Immature natural killer cell (primary cell): Measurements from ENCODE around the gene OR10K1. TPM values are rescaled to one million over a fixed set of nuclear protein-coding genes. Genes with fewer than 3 reads are reported as not detected.
"Not testable (repeated sequence)": the region's sequence is repeated elsewhere in the genome, so short reads cannot be mapped to it uniquely, and the experiment has no call there.

Experiments
- DNase-seq, 3 donors: peaks; one replicate each; pipeline ENCODE4 v3.0.0; 2022; ENCODE audit warnings: mixed read lengths in 1 of 3
- H3K27ac Mint-ChIP-seq, 6 donors: one replicate each; pipeline ENCODE4 v1.8.0; 2020; ENCODE audit warnings: mixed read lengths in 6 of 6, mild to moderate bottlenecking in 5 of 6, inconsistent platforms in 4 of 6, moderate library complexity in 3 of 6
- H3K27me3 Mint-ChIP-seq, 3 donors: one replicate each; pipeline ENCODE4 v1.8.0; 2020 to 2021; ENCODE audit warnings: low read depth in 3 of 3, mild to moderate bottlenecking in 3 of 3, mixed read lengths in 3 of 3, moderate library complexity in 3 of 3, inconsistent platforms in 1 of 3
- H3K36me3 Mint-ChIP-seq, 3 donors: one replicate each; pipeline ENCODE4 v1.8.0; 2020; ENCODE audit warnings: mixed read lengths in 3 of 3, inconsistent platforms in 2 of 3, mild to moderate bottlenecking in 2 of 3
- H3K4me1 Mint-ChIP-seq, 2 donors: one replicate each; pipeline ENCODE4 v1.8.0; 2020; ENCODE audit warnings: inconsistent platforms in 2 of 2, mild to moderate bottlenecking in 2 of 2, mixed read lengths in 2 of 2, moderate library complexity in 1 of 2
- H3K4me3 Mint-ChIP-seq, 5 donors: one replicate each; pipeline ENCODE4 v1.8.0; 2020; ENCODE audit warnings: mild to moderate bottlenecking in 5 of 5, mixed read lengths in 5 of 5, inconsistent platforms in 3 of 5, moderate library complexity in 3 of 5
- H3K9me3 Mint-ChIP-seq, 6 donors: one replicate each; pipeline ENCODE4 v1.8.0; 2020; ENCODE audit warnings: mild to moderate bottlenecking in 6 of 6, mixed read lengths in 6 of 6, inconsistent platforms in 4 of 6, moderate library complexity in 3 of 6
- polyA plus RNA-seq, 3 donors: library from polyadenylated mRNA; unstranded; fragments of 300-500 nt; fragmentation: Illumina TruSeq; gene quantifications; one replicate each; pipeline ENCODE4 v1.2.3, GENCODE V29; 2021

OR10K1 gene, protein sequence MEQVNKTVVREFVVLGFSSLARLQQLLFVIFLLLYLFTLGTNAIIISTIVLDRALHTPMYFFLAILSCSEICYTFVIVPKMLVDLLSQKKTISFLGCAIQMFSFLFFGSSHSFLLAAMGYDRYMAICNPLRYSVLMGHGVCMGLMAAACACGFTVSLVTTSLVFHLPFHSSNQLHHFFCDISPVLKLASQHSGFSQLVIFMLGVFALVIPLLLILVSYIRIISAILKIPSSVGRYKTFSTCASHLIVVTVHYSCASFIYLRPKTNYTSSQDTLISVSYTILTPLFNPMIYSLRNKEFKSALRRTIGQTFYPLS
- polyA plus RNA-seq = not detected

DNA sequence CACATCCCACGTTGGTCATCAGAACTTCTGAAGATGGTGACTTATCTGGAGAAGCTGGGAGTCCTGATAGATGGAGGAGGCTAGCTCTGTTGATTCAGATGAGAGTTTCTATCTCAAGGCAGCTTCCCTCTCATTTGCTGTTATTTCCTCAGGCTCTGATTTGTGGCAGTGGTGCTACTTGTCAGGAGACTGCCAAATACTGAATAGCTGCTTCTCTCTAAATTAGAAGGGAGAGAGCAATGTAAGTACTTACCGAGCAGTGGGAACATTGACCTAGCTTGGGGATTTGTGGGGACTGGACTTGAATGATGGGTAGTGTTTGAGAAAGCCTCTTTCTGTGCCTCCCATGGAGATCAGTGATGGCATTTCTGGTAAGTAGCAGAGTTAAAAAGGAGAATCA lies at the start of gene OR10K1:
Gene OR10K1 (plus strand): TSS at position 301 of the 400 bp plus-strand sequence. CDS start 3,728 bp downstream, outside the sequence.
- Mint-ChIP-seq H3K9me3 (peaks cover 0 to 2% (median 0%) of the 10 kb centered on the region in 6 donors), H3K4me1 (no peaks in the 10 kb centered on the region), H3K36me3 (no peaks in the 10 kb centered on the region), H3K27ac (no peak within 1 kb of the TSS), H3K27me3 (peaks cover 2 to 12% (median 4%) of the 10 kb centered on the region in 3 donors), H3K4me3 (no peak within 1 kb of the TSS)
- no peak for DNase-seq

DNA sequence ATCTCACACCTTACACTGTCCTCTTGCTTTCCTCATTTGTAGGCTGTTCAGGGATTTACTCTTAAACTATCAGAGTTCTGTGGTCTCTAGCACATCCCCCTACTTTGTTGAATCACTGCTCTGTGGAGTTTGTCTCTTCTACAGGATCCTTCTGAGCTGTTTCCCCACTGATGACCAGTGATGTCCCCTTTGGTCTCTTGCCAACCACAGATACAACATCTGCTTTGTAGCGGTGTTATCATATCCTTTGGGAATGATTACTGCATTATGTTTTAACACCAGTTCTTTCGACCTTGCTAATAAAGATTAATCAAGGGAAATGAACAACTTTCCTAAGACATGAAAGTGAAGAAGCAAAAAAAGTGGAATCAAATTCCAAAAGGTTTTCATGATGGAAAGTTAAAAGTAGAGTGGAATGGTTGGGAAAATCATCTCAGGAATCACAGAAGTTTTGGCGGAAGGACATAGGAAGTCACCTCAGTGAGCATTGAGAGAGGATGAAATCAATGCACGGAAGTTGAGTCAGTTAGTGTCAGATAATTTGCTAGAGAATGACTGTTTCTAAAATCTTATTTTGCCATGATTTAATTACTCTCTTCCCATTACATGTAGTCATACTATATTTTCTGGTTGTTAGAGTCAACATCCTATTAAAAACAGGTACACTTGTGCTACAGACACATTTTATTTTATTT lies 46.8 kb upstream of the OR10K1 start:
- DNase-seq = no peak
- Mint-ChIP-seq H3K9me3 (no peaks in the 10 kb centered on the region), H3K4me1 (no peaks in the 10 kb centered on the region), H3K27ac (no peak overlapping the region), H3K36me3 (no peaks in the 10 kb centered on the region), H3K27me3 (peaks cover 0 to 14% (median 8%) of the 10 kb centered on the region in 3 donors), H3K4me3 (no peak overlapping the region)

DNA sequence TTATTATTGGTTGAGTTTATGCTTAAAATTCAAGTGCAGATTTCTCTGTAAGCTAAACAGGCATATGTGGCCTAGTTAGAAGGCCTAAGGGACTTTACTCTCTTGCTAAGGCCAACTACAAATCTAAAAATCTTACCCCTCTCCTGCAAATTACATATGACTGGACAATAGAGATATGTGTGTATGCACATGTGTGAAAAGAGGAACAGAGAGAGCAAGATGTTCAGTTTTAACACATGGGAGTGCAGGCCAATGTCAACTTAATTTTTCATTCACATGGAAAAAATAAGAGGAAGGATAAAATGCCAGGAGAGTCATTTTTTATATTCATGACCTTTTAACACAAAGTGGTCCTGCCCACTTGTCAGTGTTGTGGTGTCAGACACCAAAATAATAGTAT lies 44.0 kb upstream of the OR10K1 start:
- no peaks in the 10 kb centered on the region for H3K36me3 Mint-ChIP-seq
- no peak for DNase-seq

DNA sequence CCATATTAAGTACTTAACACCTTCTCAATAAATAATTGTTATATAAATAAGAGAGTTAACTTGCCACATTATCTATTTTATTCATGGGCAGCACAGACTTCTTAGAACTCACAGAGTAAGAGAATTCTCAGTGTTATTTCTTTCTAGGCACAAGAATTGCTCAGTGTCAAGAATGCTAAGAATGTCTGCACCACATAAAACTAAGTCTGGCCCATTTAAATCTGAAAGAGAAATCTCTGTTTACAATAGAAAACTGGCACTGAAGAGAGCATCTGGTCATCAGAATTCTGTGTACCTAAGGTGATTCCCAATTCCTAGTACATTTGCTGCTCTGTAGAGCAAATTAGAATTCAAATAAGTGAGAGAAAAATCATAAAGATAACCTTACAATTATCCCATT lies 39.4 kb upstream of the OR10K1 start:
- Mint-ChIP-seq H3K27me3 (peaks cover 4 to 13% (median 5%) of the 10 kb centered on the region in 3 donors), H3K27ac (no peak overlapping the region), H3K4me3 (no peak overlapping the region), H3K36me3 (no peaks in the 10 kb centered on the region), H3K9me3 (no peaks in the 10 kb centered on the region), H3K4me1 (no peaks in the 10 kb centered on the region)
- no peak for DNase-seq

More for the DNA sequence above, 44.0 kb upstream of the OR10K1 start:
- H3K27me3 Mint-ChIP-seq = peaks cover 4 to 18% (median 8%) of the 10 kb centered on the region in 3 donors
- H3K9me3 Mint-ChIP-seq = no peaks in the 10 kb centered on the region
- no peaks in the 10 kb centered on the region for H3K4me1 Mint-ChIP-seq
- H3K4me3 Mint-ChIP-seq = no peak overlapping the region
- H3K27ac Mint-ChIP-seq = no peak overlapping the region

DNA sequence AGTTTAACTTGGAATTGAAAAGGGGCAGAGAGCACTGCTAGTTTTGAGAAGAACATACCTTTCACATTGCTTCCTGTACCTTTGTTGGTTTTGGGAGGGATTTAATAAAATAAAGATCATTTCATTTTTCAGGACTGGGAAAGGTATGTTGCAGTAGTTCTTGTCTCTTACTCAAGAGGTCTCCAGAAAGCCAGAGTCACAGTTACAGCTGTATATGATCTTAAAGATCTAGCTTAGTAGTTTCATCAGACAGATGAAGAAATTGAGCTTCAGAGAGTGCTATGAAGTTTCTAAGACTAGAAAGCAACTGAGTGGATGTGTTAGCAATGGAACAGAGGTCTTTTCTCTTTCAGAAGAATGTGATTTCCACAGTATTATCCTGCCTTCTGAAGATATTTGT lies 36.6 kb upstream of the OR10K1 start:
- peaks cover 9 to 23% (median 12%) of the 10 kb centered on the region in 3 donors for H3K27me3 Mint-ChIP-seq
- DNase-seq = no peak
- H3K4me3 Mint-ChIP-seq = no peak overlapping the region
- H3K27ac Mint-ChIP-seq = no peak overlapping the region
- no peaks in the 10 kb centered on the region for H3K36me3 Mint-ChIP-seq
- H3K4me1 Mint-ChIP-seq = no peaks in the 10 kb centered on the region
- H3K9me3 Mint-ChIP-seq = peaks cover 5 to 15% (median 9%) of the 10 kb centered on the region in 6 donors

DNA sequence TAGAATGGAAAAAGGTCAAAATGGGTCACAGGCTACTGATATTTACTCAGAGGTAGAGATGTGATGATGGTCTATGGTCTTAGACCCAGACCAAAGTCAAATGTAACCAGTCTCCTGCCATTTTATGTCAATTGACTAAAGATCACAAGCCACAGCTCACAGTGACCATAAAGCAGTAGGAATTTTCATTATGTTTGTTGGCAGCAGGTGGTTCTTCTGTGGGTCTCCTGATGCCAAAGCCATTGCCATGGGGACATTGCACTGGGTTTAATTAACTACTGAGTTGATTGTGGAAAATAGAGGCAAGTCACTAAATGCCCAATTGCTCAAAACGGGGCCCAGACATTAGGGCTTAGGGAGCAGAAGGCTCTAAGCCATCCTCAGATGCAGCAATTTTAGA lies 35.5 kb upstream of the OR10K1 start, which contains the start of gene OR10K2:
Gene OR10K2 (minus strand): TSS at position 101 of the 400 bp plus-strand sequence. CDS start 5,371 bp downstream, outside the sequence.
- peaks cover 5 to 16% (median 10%) of the 10 kb centered on the region in 6 donors for H3K9me3 Mint-ChIP-seq
- no peaks in the 10 kb centered on the region for H3K4me1 Mint-ChIP-seq
- DNase-seq = no peak
- no peak within 1 kb of the TSS for H3K27ac Mint-ChIP-seq
- no peak within 1 kb of the TSS for H3K4me3 Mint-ChIP-seq
- H3K27me3 Mint-ChIP-seq = peaks cover 5 to 27% (median 12%) of the 10 kb centered on the region in 3 donors
- no peaks in the 10 kb centered on the region for H3K36me3 Mint-ChIP-seq

DNA sequence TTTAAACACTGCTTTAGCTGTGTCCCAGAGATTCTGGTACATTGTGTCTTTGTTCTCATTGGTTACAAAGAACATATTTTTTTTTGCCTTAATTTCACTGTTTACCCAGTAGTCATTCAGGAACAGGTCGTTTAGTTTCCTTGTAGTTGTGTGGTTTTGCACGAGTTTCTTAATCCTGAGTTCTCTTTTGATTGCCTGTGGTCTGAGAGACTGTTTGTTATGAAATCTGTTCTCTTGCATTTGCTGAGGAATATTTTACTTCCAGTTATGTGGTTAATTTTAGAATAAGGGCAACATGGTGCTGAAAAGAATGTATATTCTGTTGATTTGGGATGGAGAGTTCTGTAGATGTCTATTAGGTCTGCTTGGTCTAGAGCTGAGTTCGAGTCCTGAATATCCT lies 31.5 kb upstream of the OR10K1 start:
- peaks cover 15 to 34% (median 17%) of the 10 kb centered on the region in 3 donors for H3K27me3 Mint-ChIP-seq
- not testable (repeated sequence) for H3K4me1 Mint-ChIP-seq, H3K4me3 Mint-ChIP-seq, H3K27ac Mint-ChIP-seq, H3K36me3 Mint-ChIP-seq, DNase-seq
- peaks cover 8 to 23% (median 11%) of the 10 kb centered on the region in 6 donors for H3K9me3 Mint-ChIP-seq

DNA sequence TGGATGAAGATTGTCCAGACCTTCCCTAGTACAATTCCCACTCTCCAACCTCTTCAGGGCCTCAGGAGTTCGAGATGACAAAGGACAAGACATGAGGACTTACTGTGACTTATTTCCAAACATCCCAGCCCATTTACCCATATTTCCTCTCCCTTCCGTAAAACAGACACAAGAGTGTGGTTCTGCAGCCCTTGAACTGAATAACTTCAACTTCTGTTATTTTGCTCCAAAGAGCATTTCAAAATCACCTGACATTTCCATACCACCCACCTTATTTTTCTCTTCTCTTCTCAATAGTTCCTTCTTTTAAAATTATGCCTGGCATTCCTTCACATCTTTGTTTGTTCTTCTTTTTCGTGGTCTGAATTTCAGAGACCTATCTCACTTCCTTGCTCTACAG lies 26.9 kb upstream of the OR10K1 start:
- no peak overlapping the region for H3K27ac Mint-ChIP-seq
- H3K4me1 Mint-ChIP-seq = no peaks in the 10 kb centered on the region
- H3K27me3 Mint-ChIP-seq = peaks cover 10 to 31% (median 17%) of the 10 kb centered on the region in 3 donors
- H3K36me3 Mint-ChIP-seq = no peaks in the 10 kb centered on the region
- no peak overlapping the region for H3K4me3 Mint-ChIP-seq
- no peak for DNase-seq
- H3K9me3 Mint-ChIP-seq = peaks cover 0 to 11% (median 2%) of the 10 kb centered on the region in 6 donors

DNA sequence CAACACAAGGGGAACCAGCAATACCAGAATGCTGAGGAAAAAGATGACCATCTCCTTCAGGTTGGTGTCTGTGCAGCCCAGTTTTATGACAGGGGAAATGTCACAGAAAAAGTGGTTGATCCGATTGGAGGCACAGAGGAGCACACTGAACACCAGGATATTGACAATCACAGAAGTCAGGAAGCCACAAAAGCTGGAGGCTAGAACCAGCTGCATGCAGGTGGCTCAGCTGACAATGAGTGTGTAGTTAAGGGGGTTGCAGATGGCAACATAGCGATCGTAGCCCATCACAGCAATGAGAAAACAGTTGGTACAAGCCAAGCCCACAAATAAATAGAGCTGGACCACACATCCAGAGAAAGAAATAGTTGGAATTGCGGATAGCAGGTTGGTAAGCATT lies 16.3 kb upstream of the OR10K1 start:
- DNase-seq = no peak
- no peaks in the 10 kb centered on the region for H3K4me1 Mint-ChIP-seq
- no peak overlapping the region for H3K4me3 Mint-ChIP-seq
- no peaks in the 10 kb centered on the region for H3K36me3 Mint-ChIP-seq
- no peak overlapping the region for H3K27ac Mint-ChIP-seq
- H3K27me3 Mint-ChIP-seq = peaks cover 5 to 15% (median 6%) of the 10 kb centered on the region in 3 donors
- no peaks in the 10 kb centered on the region for H3K9me3 Mint-ChIP-seq

DNA sequence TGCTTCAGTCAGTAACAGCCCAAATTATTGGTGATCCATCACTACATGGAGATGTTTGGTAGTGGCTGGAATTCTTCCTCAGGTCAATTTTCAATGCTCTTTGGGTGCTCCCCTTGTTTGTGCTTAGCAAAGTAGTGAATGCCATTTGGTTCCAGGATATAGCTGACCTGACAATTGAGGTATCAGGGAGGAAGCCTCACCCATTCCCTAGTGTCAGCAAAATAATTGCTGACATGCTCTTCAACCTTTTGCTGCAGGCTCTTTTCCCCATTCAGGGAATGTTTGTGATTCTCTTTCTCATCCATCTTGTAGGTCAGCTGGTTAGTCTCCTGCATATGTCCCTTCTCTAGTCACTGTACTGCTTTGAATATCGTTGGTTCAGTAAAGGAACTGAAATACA lies 7.1 kb upstream of the OR10K1 start:
- Mint-ChIP-seq H3K9me3 (peaks cover 0 to 11% (median 6%) of the 10 kb centered on the region in 6 donors), H3K27me3 (peaks cover 1 to 35% (median 2%) of the 10 kb centered on the region in 3 donors), H3K4me1 (no peaks in the 10 kb centered on the region)

DNA sequence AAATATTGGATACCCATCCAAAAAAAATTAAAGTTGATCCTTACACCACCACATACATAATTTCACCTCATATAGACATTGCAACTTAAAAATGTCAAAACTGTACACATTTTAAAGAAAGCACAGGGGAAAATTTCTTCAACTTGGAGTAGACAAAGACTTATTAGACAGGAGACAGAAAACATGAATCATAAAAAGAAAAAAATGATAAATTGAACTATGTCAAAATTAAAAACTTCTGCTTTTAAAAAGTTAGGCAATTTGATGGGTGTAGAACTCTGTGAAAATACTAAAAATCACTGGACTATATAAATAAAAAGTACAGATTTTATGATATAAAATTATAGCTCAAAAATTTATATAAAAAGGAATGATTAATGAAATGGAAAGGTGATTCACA lies 4.4 kb upstream of the OR10K1 start:
- Mint-ChIP-seq H3K4me1 (no peaks in the 10 kb centered on the region), H3K36me3 (no peaks in the 10 kb centered on the region), H3K9me3 (peaks cover 0 to 7% (median 1%) of the 10 kb centered on the region in 6 donors), H3K4me3 (no peak overlapping the region), H3K27ac (no peak overlapping the region), H3K27me3 (peaks cover 1 to 38% (median 2%) of the 10 kb centered on the region in 3 donors)
- DNase-seq = no peak

More for the DNA sequence above, 7.1 kb upstream of the OR10K1 start:
- no peak for DNase-seq
- H3K27ac Mint-ChIP-seq = no peak overlapping the region
- H3K4me3 Mint-ChIP-seq = no peak overlapping the region
- no peaks in the 10 kb centered on the region for H3K36me3 Mint-ChIP-seq

DNA sequence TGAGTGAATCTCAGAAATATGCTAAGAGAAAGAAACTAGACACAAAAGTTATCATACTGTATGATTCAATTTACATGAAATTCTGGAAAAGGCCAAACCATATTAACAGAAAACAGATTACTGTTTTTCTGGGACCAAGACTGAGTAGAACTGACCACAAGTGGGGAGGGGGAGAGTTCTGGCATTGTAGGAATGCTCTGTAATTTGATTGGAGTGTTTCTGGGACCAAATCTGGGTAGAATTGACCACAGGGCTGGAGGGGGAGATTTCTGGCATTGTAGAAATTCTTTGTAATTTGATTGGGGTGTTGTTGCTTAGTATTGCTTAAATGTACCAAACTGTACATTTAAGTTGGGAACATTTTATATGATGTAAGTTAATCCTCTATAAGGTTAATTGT lies 3.4 kb upstream of the OR10K1 start:
- H3K36me3 Mint-ChIP-seq = no peaks in the 10 kb centered on the region
- H3K4me3 Mint-ChIP-seq = no peak overlapping the region
- no peaks in the 10 kb centered on the region for H3K4me1 Mint-ChIP-seq
- H3K9me3 Mint-ChIP-seq = peaks cover 0 to 3% (median 0%) of the 10 kb centered on the region in 6 donors
- DNase-seq = no peak
- H3K27me3 Mint-ChIP-seq = peaks cover 1 to 33% (median 2%) of the 10 kb centered on the region in 3 donors
- H3K27ac Mint-ChIP-seq = no peak overlapping the region

DNA sequence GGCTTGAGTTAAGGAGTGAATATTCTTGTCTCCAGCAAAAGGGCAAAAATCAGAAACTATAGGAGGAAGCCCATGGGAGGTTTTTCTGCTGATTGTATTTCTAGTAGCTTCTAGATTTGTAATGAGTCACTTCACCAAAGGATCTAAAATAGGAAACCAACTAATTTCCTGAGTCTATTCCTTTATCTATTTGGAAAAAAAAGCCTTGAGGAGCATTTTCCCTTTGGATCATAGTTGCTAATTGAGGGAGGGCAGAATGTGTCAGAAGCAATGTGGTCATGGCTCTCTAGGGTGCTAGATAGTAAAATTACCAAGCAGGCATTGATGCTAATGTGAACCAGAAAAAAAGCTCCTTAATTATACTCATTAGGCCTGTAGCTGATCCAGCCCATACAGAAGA lies 10.3 kb downstream of the OR10K1 start, which contains the start of gene OR10R2:
Gene OR10R2 (plus strand): TSS at position 301 of the 400 bp plus-strand sequence. CDS start 106 bp downstream, outside the sequence.
- H3K4me1 Mint-ChIP-seq = no peaks in the 10 kb centered on the region
- DNase-seq = no peak
- H3K27me3 Mint-ChIP-seq = peaks cover 0 to 12% (median 2%) of the 10 kb centered on the region in 3 donors

DNA sequence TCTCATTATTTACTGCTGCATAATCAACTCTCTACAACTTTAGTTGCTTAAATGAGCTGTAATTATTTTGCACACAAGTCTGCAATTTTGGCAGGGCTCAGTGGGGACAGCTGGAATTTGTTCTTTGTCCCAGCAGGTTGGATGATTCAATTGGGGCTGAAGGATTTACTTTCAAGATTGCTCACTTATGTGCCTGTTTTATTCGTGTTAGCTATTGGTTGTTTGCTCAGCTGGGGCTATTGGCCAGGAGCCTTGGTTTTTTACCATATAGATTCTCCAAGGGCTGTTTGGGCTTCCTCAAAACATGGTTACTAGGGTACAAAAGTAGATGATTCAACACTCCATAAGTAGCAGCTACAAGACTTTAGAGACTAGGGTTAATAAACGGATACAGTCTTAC lies 23.8 kb downstream of the OR10K1 start:
- H3K4me3 Mint-ChIP-seq = no peak overlapping the region
- H3K9me3 Mint-ChIP-seq = no peaks in the 10 kb centered on the region
- no peaks in the 10 kb centered on the region for H3K4me1 Mint-ChIP-seq
- peaks cover 0 to 7% (median 0%) of the 10 kb centered on the region in 3 donors for H3K27me3 Mint-ChIP-seq
- H3K36me3 Mint-ChIP-seq = no peaks in the 10 kb centered on the region
- no peak overlapping the region for H3K27ac Mint-ChIP-seq
- no peak for DNase-seq

More for the DNA sequence above, 10.3 kb downstream of the OR10K1 start, which contains the start of gene OR10R2:
- Mint-ChIP-seq H3K9me3 (peaks cover 0 to 5% (median 0%) of the 10 kb centered on the region in 6 donors), H3K4me3 (no peak within 1 kb of the TSS), H3K36me3 (no peaks in the 10 kb centered on the region), H3K27ac (no peak within 1 kb of the TSS)
